GM21515 (cell line): ENCODE results near the gene FAM131A.

Experiments used
- ATAC-seq: cut with Tn5 transposase; IDR thresholded peaks from one replicate; pipeline ENCODE4 v1.9.1; 2021; ENCODE audit not compliant: unreplicated experiment

The FAM131A gene

GRCh38 chr3:184389384-184389783, 52.0 kb downstream of the FAM131A start:
- ATAC-seq, result no peak

DNA sequence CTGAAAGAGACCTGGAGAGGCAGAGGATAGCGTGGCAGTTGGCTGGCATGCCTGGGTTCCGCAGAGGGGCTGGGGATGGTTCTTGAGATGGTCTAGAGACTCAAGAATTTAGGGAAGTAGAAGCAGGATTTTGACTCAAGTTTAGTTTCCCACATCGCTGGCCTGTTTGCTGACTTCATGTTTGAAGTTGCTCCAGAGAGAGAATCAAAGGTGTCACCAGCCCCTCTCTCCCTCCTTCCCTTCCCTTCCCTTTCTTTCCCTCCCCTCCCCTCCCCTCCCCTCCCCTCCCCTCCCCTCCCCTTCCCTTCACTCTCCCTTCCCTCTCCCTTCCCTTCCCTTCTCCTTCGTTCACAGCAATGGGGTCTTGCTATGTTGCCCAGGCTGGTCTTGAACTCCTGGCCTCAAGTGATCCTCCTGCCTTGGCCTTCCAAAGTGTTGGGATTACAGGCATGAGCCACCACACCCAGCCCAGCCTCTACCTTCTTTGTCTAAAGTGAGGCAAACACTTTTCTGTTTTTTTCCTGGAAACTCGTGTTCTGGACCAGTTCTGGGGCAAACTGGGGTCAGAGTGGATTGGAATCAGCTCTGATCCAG, 52.6 kb downstream of the FAM131A start:
- ATAC-seq, result no peak

GRCh38 chr3:184391266-184391665, 53.9 kb downstream of the FAM131A start:
- ATAC-seq, result no peak

- ATAC-seq, result no peak
These were observed 57.9 kb downstream of the FAM131A start for GRCh38 chr3:184395320-184395660.
